Body of pancreas (tissue), 4 donors: Measurements from ENCODE around the gene TUFM. TPM values are rescaled to one million over a fixed set of nuclear protein-coding genes. Genes with fewer than 3 reads are reported as not detected.

Experiments used
- ATAC-seq: fragments of 150-250 bp; one replicate; pipeline ENCODE4 v1.9.1; 2016
- DNase-seq, 4 donors: peaks; one replicate each; pipeline ENCODE4 v3.0.0-alpha.2; 2019
- H3K27ac ChIP-seq, 4 donors: fragments of 200-600 bp; sonication (generic); 1 replicate in 3 of 4; 2 replicates in 1 of 4; pipeline versions ENCODE4 v1.5.1 to v1.6.1; 2016 to 2019; ENCODE audit warnings: mild to moderate bottlenecking in 1 of 4, mixed read lengths in 1 of 4, moderate library complexity in 1 of 4
- H3K27me3 ChIP-seq, 2 donors: fragments of 200-600 bp; sonication (generic); one replicate each; pipeline ENCODE4 v1.6.0; 2016; ENCODE audit warnings: mild to moderate bottlenecking in 1 of 2
- H3K36me3 ChIP-seq, 2 donors: fragments of 200-600 bp; sonication (generic); replicated peaks in 1 of 2; 2 replicates each; pipeline ENCODE4 v1.5.1; 2016; ENCODE audit warnings: low read depth in 2 of 2; ENCODE audit not compliant: insufficient read depth in 1 of 2
- H3K4me1 ChIP-seq: fragments of 200-600 bp; sonication (generic); one replicate; pipeline ENCODE4 v1.6.0; 2016
- H3K4me3 ChIP-seq, 2 donors: fragments of 200-600 bp; sonication (generic); 1 replicate in 1 of 2; 2 replicates in 1 of 2; pipeline ENCODE4 v1.5.1; 2016 to 2019
- H3K9me3 ChIP-seq, 3 donors: fragments of 200-600 bp; sonication (generic); 1 replicate in 2 of 3; 2 replicates in 1 of 3; pipeline ENCODE4 v1.5.1; 2016
- POLR2A ChIP-seq, 3 donors: fragments of 450-650 bp; IDR thresholded peaks; one replicate each; pipeline ENCODE4 v1.6.1; 2016; ENCODE audit warnings: antibody characterized with exemption in 3 of 3, mild to moderate bottlenecking in 2 of 3
- WGBS, 2 donors: methylation state at CpG; one replicate each; pipeline ENCODE4 v1.1.5; 2017; 5-methylcytosine and 5-hydroxymethylcytosine counted together
- intact Hi-C: fragments of 100-400 bp; cut with DNase I; formaldehyde crosslinking; loops from one replicate; pipeline ENCODE4 v1.15.1; 2023
- total RNA-seq, 2 donors: library from RNA; depleted of rRNA; stranded (reverse); fragments of >200 nt; gene quantifications; one replicate each; pipeline ENCODE4 v1.1.0, GENCODE V29; 2016
- TF ChIP-seq, protein P1 (sequence below), 7 experiments: fragments of 450-650 bp in 4 of 7; fragments of 200-600 bp in 3 of 7; sonication (generic) in 3 of 7; IDR thresholded peaks; one replicate each; pipeline ENCODE4 v1.5.1; 2016 to 2019; ENCODE audit warnings: antibody characterized with exemption in 7 of 7

TUFM gene
- total RNA-seq, 2 donors from 2014 or later: 93.4 to 103 TPM

DNA sequence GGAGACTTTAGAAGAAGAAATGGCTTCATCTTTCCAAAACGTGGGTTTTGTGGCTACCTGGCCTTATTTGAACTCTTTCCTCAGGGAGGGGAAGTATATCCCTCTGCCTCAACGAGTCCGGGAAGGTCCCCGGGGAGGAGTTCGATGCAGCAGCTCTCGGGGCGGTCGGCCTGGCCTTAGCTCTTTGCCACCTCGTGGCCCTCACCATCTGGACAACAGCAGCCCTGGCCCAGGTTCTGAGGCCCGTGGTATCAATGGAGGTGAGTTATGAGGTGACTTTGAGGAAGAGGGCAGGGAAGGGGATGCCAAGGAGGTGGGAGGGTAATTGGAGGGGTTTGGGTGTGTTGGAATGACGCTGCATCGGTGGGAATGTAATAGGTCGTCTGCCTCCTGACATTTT lies 15.6 kb downstream of the TUFM start:
- peaks cover 42 to 70% of the 10 kb centered on the region in 2 donors for H3K36me3 ChIP-seq
- H3K4me3 ChIP-seq: no peak overlapping the region
- peaks cover 7% of the 10 kb centered on the region for H3K4me1 ChIP-seq
- ATAC-seq (no peak), DNase-seq (no peak)
- TF ChIP-seq, protein P1, sequence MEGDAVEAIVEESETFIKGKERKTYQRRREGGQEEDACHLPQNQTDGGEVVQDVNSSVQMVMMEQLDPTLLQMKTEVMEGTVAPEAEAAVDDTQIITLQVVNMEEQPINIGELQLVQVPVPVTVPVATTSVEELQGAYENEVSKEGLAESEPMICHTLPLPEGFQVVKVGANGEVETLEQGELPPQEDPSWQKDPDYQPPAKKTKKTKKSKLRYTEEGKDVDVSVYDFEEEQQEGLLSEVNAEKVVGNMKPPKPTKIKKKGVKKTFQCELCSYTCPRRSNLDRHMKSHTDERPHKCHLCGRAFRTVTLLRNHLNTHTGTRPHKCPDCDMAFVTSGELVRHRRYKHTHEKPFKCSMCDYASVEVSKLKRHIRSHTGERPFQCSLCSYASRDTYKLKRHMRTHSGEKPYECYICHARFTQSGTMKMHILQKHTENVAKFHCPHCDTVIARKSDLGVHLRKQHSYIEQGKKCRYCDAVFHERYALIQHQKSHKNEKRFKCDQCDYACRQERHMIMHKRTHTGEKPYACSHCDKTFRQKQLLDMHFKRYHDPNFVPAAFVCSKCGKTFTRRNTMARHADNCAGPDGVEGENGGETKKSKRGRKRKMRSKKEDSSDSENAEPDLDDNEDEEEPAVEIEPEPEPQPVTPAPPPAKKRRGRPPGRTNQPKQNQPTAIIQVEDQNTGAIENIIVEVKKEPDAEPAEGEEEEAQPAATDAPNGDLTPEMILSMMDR (IDR thresholded peaks at IDR 0.05): no peak
- no peak for TF ChIP-seq POLR2A (IDR thresholded peaks at IDR 0.05)
- no peak overlapping the region for H3K27ac ChIP-seq
- no peaks in the 10 kb centered on the region for H3K9me3 ChIP-seq
- intact Hi-C loops: no loop called here
- WGBS, 2 donors: 86 to 88% methylated on average over 13 of the region's 13 CpGs
- no peaks in the 10 kb centered on the region for H3K27me3 ChIP-seq

DNA sequence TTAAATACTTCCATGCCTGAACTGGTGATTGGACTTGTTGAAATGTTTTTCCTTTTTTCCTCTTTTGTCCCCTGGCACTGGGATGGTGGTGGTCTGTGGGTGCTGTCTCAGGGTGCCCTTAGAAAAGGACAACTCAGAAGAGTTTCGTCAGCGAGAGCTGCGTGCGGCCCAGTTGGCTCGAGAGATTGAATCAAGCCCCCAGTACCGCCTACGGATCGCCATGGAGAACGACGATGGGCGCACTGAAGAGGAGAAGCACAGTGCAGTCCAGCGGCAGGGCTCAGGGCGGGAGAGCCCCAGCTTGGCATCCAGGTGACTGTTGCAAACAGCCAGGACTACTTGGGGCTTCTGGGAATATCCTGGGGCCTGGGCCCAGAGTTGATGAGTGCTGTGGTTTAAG lies 16.4 kb downstream of the TUFM start:
- Histone ChIP-seq H3K36me3 (peaks cover 35 to 62% of the 10 kb centered on the region in 2 donors), H3K4me1 (peaks cover 14% of the 10 kb centered on the region), H3K27me3 (no peaks in the 10 kb centered on the region), H3K4me3 (no peak overlapping the region), H3K27ac (no peak overlapping the region), H3K9me3 (no peaks in the 10 kb centered on the region)
- 95 to 99% methylated on average over 13 of the region's 13 CpGs for WGBS, 2 donors
- DNase-seq (no peak), ATAC-seq (no peak)
- intact Hi-C loops: no loop called here
- no peak for TF ChIP-seq POLR2A (IDR thresholded peaks at IDR 0.05)
- TF ChIP-seq, protein P1 (IDR thresholded peaks at IDR 0.05): no peak

DNA sequence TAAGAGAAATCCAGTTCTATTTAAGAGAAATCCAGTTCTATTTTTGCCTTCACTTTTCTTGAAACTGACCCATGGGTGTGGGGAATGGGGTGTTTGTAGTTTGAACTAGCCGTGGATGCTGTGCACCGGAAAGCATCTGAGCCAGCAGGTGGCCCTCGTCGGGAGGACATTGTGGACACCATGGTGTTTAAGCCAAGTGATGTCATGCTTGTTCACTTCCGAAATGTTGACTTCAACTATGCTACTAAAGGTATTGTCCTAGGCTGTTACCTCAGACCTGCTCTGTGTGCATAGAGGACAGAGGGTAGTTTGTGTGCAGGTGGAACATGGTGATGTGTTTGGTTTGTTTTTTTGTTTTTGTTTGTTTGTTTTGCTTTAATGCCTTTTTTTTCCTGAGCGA lies 20.0 kb downstream of the TUFM start:
- H3K4me3 ChIP-seq: no peak overlapping the region
- TF ChIP-seq, protein P1 (IDR thresholded peaks at IDR 0.05): no peak
- no peak for TF ChIP-seq POLR2A (IDR thresholded peaks at IDR 0.05)
- intact Hi-C loops: no loop called here
- H3K27me3 ChIP-seq: no peaks in the 10 kb centered on the region
- ATAC-seq: no peak
- H3K9me3 ChIP-seq: no peaks in the 10 kb centered on the region
- WGBS, 2 donors: 59 to 67% methylated on average over 5 to 6 of the region's 6 CpGs
- H3K4me1 ChIP-seq: peaks cover 24% of the 10 kb centered on the region
- H3K36me3 ChIP-seq: peaks cover 18 to 34% of the 10 kb centered on the region in 2 donors
- H3K27ac ChIP-seq: no peak overlapping the region
- DNase-seq: no peak

DNA sequence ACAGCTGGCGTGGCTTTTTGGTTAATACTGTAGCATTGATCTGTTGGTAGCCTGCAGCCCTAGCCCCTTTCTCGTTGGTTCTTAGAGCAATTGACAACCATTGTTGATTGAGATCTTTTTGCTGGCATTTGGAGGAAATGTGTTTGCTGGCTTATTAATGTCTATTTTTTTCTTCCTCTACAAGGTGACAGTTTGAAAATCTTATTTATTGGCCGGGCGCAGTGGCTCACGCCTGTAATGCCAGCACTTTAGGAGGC lies 21.5 kb downstream of the TUFM start:
- peaks cover 15 to 21% of the 10 kb centered on the region in 2 donors for H3K36me3 ChIP-seq
- no peak for DNase-seq
- H3K4me1 ChIP-seq: peaks cover 27% of the 10 kb centered on the region
- ATAC-seq: no peak
- TF ChIP-seq POLR2A (IDR thresholded peaks at IDR 0.05): no peak
- TF ChIP-seq, protein P1 (IDR thresholded peaks at IDR 0.05): no peak
- H3K27me3 ChIP-seq: no peaks in the 10 kb centered on the region
- no peaks in the 10 kb centered on the region for H3K9me3 ChIP-seq
- H3K4me3 ChIP-seq: peak overlapping the region; percentile 98 to 99
- intact Hi-C loops: no loop called here
- 7 to 19% methylated on average over 5 of the region's 5 CpGs for WGBS, 2 donors
- H3K27ac ChIP-seq: peak overlapping the region; percentile 96 to 100 (median 98)

DNA sequence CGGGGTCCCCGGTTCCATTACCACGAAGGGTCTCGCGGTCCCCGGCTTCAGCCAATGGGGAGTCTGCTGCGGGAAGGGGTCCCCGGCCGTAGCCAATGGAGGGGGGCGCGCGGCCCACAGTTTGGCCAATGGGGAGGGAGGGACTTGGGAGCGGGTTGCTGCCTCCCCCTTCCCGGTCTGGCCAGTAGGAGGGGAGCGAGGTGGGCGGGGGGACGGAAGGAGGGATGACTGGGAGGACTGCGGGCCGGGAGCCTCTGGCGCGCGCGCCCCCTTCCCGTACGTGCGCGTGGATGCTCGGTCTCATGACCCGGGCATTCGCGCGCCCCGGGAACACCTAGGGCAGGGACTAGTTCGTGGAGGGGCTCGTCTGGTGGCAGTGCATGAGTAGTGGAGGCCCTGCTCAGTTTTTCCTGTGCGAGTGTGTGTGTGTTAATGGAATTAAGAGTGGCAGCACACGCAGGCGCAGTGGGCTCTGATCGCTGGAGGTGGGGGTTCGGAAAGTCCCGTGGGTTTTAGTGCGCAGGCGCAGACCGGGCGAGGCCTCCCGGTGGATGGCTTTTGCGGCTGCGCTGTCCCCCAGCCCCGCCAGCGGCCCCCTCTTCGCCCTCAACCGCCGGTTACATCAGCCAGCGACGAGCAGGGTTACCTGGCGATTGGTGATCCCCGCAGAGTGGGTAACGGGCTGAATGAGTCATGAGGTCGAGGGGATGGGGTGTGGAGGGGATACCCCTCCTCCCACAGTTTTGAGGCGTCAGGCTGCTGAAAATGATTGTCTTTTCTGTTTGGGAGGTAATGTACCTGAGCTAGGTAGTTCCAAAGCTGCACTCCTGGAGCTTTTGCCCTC lies 22.1 kb downstream of the TUFM start:
- H3K4me3 ChIP-seq: peak overlapping the region; percentile 98 to 99
- H3K9me3 ChIP-seq: no peaks in the 10 kb centered on the region
- WGBS, 2 donors: 0% methylated on average over 7 to 54 of the region's 60 CpGs
- TF ChIP-seq, protein P1 (IDR thresholded peaks at IDR 0.05): peak in 5 of 7 experiments; percentile 21 to 61 (median 49)
- TF ChIP-seq POLR2A (IDR thresholded peaks at IDR 0.05): peak; percentile 35 to 81 (median 73)
- H3K4me1 ChIP-seq: peaks cover 27% of the 10 kb centered on the region
- intact Hi-C loops: no loop called here
- no peaks in the 10 kb centered on the region for H3K27me3 ChIP-seq
- ATAC-seq (peak; percentile 87), DNase-seq (peak; percentile 95 to 97 (median 96))
- peak overlapping the region; percentile 96 to 100 (median 98) for H3K27ac ChIP-seq
- H3K36me3 ChIP-seq: peaks cover 10 to 15% of the 10 kb centered on the region in 2 donors
